Epidermal melanocyte (primary cell): ENCODE data around the gene MZB1.
"Not testable (repeated sequence)": the region's sequence is repeated elsewhere in the genome, so short reads cannot be mapped to it uniquely, and the experiment has no call there.

Experiments
- DNase-seq: peaks from one replicate; pipeline ENCODE4 v3.0.0; 2011; ENCODE audit warnings: low spot score; ENCODE audit not compliant: insufficient read length

MZB1 gene

DNA sequence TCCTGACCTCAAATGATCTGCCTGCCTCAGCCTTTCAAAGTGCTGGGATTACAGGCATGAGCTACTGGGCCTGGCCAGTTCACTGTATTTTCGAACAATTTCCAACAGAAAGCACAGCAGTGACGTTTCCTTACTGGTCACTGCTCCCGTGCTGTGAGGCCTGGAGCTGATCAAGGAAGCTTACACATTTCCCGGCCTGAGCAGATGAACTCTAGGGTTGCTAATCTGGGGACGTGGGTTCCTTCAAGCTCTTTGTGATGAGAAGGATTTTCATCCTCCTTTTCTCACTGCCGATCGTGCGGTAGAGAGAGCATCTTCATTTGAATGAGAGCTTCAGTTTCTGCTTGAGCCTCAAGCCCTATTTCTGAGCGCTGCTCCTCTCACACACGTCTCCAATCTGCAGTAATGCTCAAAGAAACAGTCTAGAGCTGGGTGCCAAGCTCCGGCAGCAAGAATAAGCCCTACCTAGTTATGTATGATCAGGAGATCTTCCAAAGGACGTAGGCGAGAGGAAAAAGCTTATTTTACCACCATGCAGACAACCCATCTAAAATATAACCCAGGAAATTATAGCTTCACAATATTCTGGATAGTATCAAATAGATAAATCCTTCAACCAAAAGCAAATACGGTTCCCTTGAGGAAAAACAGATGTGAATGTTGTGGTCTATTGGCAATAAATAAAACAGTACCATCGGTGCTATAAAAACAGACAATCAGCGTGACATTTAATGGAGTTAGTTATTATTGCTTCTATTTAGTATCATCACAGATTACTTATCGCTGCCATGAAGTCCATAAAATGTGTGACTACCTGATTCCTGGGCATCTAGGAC lies 21.5 kb upstream of the MZB1 start:
- no peak for DNase-seq

DNA sequence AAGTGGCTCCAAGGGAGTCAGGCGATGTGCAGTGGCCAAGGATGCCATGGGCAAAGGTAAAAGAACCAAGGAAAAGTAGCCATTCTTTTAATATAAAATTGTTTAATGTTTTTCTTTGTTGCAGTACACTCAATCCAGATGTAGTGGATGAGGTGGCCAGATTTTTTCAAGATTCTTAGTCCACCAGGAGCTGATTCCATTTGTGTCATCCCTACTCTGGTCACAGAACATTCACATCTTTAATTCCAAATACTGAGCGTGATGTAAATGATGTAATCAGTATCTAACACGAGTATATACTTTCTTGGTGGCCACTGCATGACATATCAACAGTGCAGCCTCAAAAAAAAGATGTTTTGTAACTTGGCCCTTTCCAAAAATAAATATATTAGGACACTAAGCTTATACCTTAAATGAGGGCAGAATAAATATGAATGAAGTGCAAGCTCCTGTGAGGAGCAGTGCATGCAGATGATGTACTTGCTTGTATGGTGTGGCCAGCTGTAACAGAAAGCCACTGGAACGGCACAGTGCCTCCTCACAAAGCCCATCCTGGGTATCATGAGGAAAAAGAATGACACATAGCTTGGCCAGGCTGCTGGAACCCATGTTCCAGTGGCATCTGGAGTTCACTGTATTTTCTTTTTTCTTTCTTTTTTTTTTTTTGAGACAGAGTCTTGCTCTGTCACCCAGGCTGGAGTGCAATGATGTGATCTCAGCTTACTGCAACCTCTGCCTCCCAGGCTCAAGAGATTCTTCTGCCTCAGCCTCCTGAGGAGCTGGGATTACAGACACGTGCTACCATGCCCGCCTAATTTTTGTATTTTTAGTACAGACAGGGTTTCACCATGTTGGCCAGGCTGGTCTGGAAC lies 20.6 kb upstream of the MZB1 start:
- DNase-seq = no peak

DNA sequence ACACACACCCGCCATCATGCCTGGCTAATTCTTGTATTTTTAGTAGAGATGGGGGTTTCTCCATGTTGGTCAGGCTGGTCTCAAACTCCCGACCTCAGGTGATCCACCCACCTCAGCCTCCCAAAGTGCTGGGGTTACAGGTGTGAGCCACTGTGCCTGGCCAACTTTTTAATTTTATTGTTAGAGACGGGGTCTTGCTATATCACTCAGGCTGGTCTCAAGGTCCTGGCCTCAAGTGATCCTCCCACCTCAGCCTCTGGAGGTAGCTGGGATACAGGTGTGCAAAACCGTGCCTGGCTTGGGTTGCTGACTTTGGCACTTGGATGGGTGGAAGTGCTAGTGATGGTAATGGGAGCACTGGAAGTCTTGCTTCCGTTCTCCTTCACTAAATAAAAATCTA lies 19.4 kb upstream of the MZB1 start:
- DNase-seq = not testable (repeated sequence)

DNA sequence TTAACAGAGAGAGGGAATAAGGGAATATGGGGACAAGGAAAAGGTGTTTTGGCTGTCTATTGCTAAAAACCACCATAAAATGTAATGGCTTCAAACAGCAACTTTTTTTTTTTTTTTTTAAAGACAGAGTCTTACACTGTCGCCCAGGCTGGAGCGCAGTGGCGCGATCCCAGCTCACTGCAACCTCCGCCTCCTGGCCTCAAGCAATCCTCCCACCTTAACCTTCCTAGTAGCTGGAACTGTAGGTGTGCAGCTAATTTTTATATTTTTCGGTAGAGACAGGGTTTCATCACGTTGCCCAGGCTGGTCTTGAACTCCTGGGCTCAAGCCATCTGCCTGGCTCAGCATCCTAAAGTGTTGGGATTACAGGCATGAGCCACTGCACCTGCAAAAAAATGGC lies 18.5 kb upstream of the MZB1 start:
- no peak for DNase-seq

DNA sequence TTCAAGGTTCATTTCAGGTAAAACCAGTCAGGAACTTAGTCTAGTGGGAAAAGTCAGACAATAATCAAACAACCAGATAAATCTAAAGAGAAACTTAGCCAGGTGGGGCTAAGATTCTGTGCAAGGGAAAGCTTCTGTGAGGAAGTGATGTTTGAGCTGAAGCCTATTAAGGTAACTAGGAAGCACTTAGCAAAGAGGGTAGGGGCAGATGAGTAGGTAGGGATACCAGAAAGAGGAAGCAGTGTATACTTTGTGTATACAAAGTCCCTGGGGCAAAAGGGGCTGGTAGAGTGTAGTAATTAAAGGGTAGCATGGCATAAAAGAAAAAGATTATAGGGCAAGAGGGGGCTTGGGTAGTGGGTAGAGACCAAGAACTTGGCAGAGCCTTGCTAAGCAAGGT lies 17.8 kb upstream of the MZB1 start:
- DNase-seq = no peak

- no peak for DNase-seq
These were observed 17.2 kb upstream of the MZB1 start for GRCh38 chr5:139406963-139407362.

DNA sequence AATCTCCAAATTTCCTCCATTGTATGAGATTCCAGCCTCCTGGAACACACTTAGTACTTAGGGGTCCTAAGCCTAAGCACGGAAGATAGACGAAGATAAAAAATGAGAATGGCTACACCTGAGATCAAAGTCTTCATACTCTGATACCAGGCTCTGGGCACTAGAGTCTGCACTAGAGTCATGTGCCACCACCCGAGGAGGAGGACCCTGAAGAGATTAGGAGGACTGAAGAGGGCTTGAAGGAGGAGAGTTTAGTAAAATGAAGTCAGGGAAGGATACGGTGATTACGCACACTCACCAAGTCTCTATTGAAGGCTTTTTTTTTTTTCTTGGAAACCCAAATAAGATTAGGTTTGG lies 14.7 kb upstream of the MZB1 start:
- no peak for DNase-seq

GRCh38 chr5:139403787-139404483 lies 14.2 kb upstream of the MZB1 start, which contains the start of gene SPATA24:
TSS of gene SPATA24 (minus strand) at chr5:139404089. CDS start at chr5:139404060, 29 bp downstream.
- DNase-seq = peak; percentile 95

GRCh38 chr5:139403418-139403786 lies 13.7 kb upstream of the MZB1 start:
- DNase-seq = no peak

- DNase-seq = no peak
These were observed 12.9 kb upstream of the MZB1 start for GRCh38 chr5:139402561-139403158.

DNA sequence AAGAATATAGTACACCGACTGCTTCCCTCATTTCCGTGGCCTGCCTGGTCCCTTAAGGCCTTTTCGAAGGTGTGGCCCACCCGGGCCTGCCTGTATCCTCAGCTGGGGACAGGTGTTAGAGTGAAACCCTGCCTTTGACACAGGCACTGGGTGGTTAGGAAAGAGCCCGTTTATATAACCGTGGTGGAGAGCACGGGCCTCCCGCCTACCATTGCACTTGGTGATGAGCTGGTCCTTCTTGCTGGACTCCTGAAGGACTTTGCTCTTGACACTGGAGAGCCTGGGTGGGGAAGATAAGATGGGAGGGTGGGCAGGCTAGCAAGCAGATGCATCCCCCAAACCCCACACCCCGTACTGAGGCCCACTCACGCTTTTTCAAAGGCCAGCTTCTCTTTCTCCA lies 11.8 kb upstream of the MZB1 start:
- DNase-seq = no peak

- DNase-seq = no peak
These were observed 9.9 kb upstream of the MZB1 start for GRCh38 chr5:139399501-139400121.

GRCh38 chr5:139397921-139398320 lies 8.2 kb upstream of the MZB1 start:
- DNase-seq = no peak

DNA sequence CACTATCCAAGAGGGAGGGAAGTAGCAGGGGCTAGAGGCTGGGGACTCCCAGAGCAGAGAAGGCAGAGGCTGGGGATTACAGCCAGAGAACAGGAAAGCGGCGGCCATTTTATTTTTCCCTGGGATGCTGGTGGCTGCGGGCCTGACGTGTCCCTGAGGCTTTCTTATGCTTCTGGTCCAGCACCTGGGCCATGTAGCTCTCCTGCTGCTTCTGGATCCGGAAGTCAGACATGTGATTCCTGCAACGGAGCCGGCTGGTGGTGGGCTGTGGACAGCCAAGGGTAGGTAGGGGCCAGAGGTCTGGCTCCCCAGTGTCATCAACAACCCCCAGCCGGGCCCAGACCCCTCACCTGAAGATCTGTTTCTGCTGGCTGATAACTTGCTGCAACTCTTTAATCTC lies 7.0 kb upstream of the MZB1 start:
- no peak for DNase-seq

GRCh38 chr5:139395844-139396640 lies 6.3 kb upstream of the MZB1 start:
- no peak for DNase-seq

- DNase-seq = no peak
These were observed 5.2 kb upstream of the MZB1 start, which contains the start of gene PROB1 for GRCh38 chr5:139394654-139395566. TSS of gene PROB1 (minus strand) at chr5:139395104. CDS start at chr5:139395081, 23 bp downstream.

- DNase-seq = no peak
These were observed 4.5 kb upstream of the MZB1 start for GRCh38 chr5:139394123-139394653.

DNA sequence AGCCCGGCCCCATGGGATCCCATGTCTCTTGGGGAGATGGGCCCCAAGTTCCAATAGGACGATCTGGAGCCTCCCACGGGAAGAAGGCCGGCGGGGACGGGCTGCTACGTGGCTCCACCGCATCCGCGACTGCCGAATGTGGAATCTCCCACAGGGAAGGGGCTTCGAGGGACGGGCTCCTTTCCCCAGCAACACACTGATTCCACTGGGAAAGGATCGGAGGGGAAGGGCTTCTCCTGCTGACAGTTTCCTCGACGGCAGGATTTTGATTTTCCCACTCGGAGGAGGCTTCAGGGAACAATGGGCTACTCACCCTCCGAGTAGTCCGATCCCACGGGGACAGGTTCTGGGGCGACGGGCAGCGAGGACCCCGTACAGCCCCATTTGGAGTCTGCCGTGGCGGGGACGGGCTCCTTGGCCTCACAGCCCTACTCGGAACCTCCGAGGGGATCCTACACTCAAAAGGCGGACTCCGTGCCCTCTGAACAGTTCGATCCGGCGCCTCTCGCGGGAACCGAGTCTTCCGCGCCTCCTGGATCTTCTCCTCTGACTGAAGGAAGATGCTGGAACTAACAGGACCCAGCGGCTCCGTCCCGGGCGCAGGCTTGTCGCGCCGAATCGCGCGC lies 3.9 kb upstream of the MZB1 start:
- peak; percentile 16 for DNase-seq
